Muscle of leg (tissue), 11 donors: Measurements from ENCODE around the gene CBLN3. TPM values are rescaled to one million over a fixed set of nuclear protein-coding genes. Genes with fewer than 3 reads are reported as not detected.
A peak's percentile ranks its signal among the peaks of the same experiment; 100 is the strongest.

Experiments used
- DNase-seq: peaks from one replicate; pipeline ENCODE4 v3.0.0; 2013
- H3K27ac ChIP-seq: one replicate; pipeline ENCODE4 v1.5.1; 2013; ENCODE audit warnings: mild to moderate bottlenecking, low read length, control low read depth
- H3K27me3 ChIP-seq: one replicate; pipeline ENCODE4 v1.6.1; 2013; ENCODE audit warnings: low read length; ENCODE audit not compliant: control insufficient read depth, insufficient read depth
- H3K36me3 ChIP-seq: one replicate; pipeline ENCODE4 v1.6.1; 2013; ENCODE audit warnings: low read length; ENCODE audit not compliant: control insufficient read depth, insufficient read depth
- H3K4me1 ChIP-seq: one replicate; pipeline ENCODE4 v1.6.1; 2013; ENCODE audit warnings: low read length; ENCODE audit not compliant: control insufficient read depth, insufficient read depth
- H3K4me3 ChIP-seq: one replicate; pipeline ENCODE4 v1.5.1; 2013; ENCODE audit warnings: low read length, control low read depth
- H3K9me3 ChIP-seq: replicated peaks from 2 replicates; pipeline ENCODE4 v1.6.1; 2013; ENCODE audit warnings: low read depth, low read length; ENCODE audit not compliant: control insufficient read depth
- WGBS: methylation state at CpG from one replicate; pipeline ENCODE4 v1.1.5; 2013; ENCODE audit warnings: missing lambda C conversion rate; ENCODE audit not compliant: insufficient coverage; 5-methylcytosine and 5-hydroxymethylcytosine counted together
- polyA plus RNA-seq, 8 donors: library from polyadenylated mRNA; unstranded; fragments of 120-200 nt; gene quantifications; one replicate each; pipeline versions ENCODE4 v1.2.1 to v1.2.3, GENCODE V29; 2013; ENCODE audit warnings: inconsistent platforms in 1 of 8, low replicate concordance in 1 of 8; ENCODE audit not compliant: insufficient read length in 8 of 8, insufficient read depth in 1 of 8
- total RNA-seq: library from RNA; stranded (reverse); fragments of 120-200 nt; gene quantifications from one replicate; pipeline ENCODE4 v1.2.4, GENCODE V29; 2013

CBLN3 gene
- total and polyA plus RNA-seq, 9 donors, result 1.2 to 2.4 (median 1.7) TPM

- H3K4me3 ChIP-seq, result no peak overlapping the region
- H3K9me3 ChIP-seq, result no peaks in the 10 kb centered on the region
- H3K27me3 ChIP-seq, result no peaks in the 10 kb centered on the region
- peak; percentile 0 for DNase-seq
- peaks cover 72% of the 10 kb centered on the region for H3K36me3 ChIP-seq
- H3K4me1 ChIP-seq, result peaks cover 44% of the 10 kb centered on the region
- H3K27ac ChIP-seq, result no peak overlapping the region
- WGBS, result 83% methylated on average over 2 of the region's 7 CpGs
Measured at GRCh38 chr14:24434036-24434435, 4.6 kb upstream of the CBLN3 start.

- Histone ChIP-seq H3K4me1 (peaks cover 45% of the 10 kb centered on the region), H3K36me3 (peaks cover 56% of the 10 kb centered on the region), H3K27ac (no peak overlapping the region), H3K9me3 (no peaks in the 10 kb centered on the region), H3K4me3 (no peak overlapping the region), H3K27me3 (no peaks in the 10 kb centered on the region)
- peak; percentile 17 for DNase-seq
- 84% methylated on average over 16 of the region's 24 CpGs for WGBS
Measured at GRCh38 chr14:24432259-24433131, 3.0 kb upstream of the CBLN3 start.

- DNase-seq, result peak; percentile 93
- H3K4me1 ChIP-seq, result peaks cover 37% of the 10 kb centered on the region
- H3K27ac ChIP-seq, result no peak overlapping the region
- 39% methylated on average over 13 of the region's 15 CpGs for WGBS
- no peak overlapping the region for H3K4me3 ChIP-seq
- no peaks in the 10 kb centered on the region for H3K27me3 ChIP-seq
- no peaks in the 10 kb centered on the region for H3K9me3 ChIP-seq
- peaks cover 49% of the 10 kb centered on the region for H3K36me3 ChIP-seq
Measured at GRCh38 chr14:24431569-24432258, 2.2 kb upstream of the CBLN3 start.

GRCh38 chr14:24430682-24431568 is 1.5 kb upstream of the CBLN3 start:
- Histone ChIP-seq H3K27ac (peak overlapping the region; percentile 96), H3K27me3 (no peaks in the 10 kb centered on the region), H3K9me3 (no peaks in the 10 kb centered on the region), H3K4me3 (peak overlapping the region; percentile 63), H3K4me1 (peaks cover 30% of the 10 kb centered on the region), H3K36me3 (peaks cover 41% of the 10 kb centered on the region)
- DNase-seq, result peak; percentile 67
- 45% methylated on average over 7 of the region's 19 CpGs for WGBS

- peak overlapping the region; percentile 63 for H3K4me3 ChIP-seq
- H3K4me1 ChIP-seq, result peaks cover 29% of the 10 kb centered on the region
- H3K27ac ChIP-seq, result peak overlapping the region; percentile 96
- WGBS, result under 1% methylated on average over 27 of the region's 28 CpGs
- H3K27me3 ChIP-seq, result no peaks in the 10 kb centered on the region
- no peaks in the 10 kb centered on the region for H3K9me3 ChIP-seq
- peak; percentile 92 for DNase-seq
- peaks cover 34% of the 10 kb centered on the region for H3K36me3 ChIP-seq
Measured at GRCh38 chr14:24430143-24430681, 744 bp upstream of the CBLN3 start.

- WGBS, result 83% methylated on average over 11 of the region's 18 CpGs
- Histone ChIP-seq H3K4me1 (peaks cover 29% of the 10 kb centered on the region), H3K27ac (peak overlapping the region; percentile 96), H3K36me3 (peaks cover 23% of the 10 kb centered on the region), H3K9me3 (no peaks in the 10 kb centered on the region), H3K4me3 (no peak overlapping the region), H3K27me3 (no peaks in the 10 kb centered on the region)
- DNase-seq, result peak; percentile 54
Measured at GRCh38 chr14:24428628-24429394, 657 bp downstream of the CBLN3 start.

- Histone ChIP-seq H3K4me1 (peaks cover 29% of the 10 kb centered on the region), H3K27ac (no peak overlapping the region), H3K4me3 (no peak overlapping the region), H3K9me3 (no peaks in the 10 kb centered on the region), H3K36me3 (peaks cover 15% of the 10 kb centered on the region), H3K27me3 (no peaks in the 10 kb centered on the region)
- no peak for DNase-seq
- 77% methylated on average over 17 of the region's 18 CpGs for WGBS
Measured at GRCh38 chr14:24427537-24428508, 1.6 kb downstream of the CBLN3 start.

- 18% methylated on average over 2 of the region's 8 CpGs for WGBS
- H3K4me1 ChIP-seq, result peaks cover 27% of the 10 kb centered on the region
- H3K4me3 ChIP-seq, result no peak overlapping the region
- no peak overlapping the region for H3K27ac ChIP-seq
- H3K36me3 ChIP-seq, result peaks cover 7% of the 10 kb centered on the region
- no peaks in the 10 kb centered on the region for H3K9me3 ChIP-seq
- DNase-seq, result no peak
- no peaks in the 10 kb centered on the region for H3K27me3 ChIP-seq
Measured at GRCh38 chr14:24426912-24427536, 2.4 kb downstream of the CBLN3 start.
